Neural cell (in vitro differentiated cells): ENCODE results near the gene FLAD1. TPM values are rescaled to one million over a fixed set of nuclear protein-coding genes. Genes with fewer than 3 reads are reported as not detected.

ENCODE experiments used
- H2AFZ ChIP-seq: fragments of 200-600, 300-800 bp; sonication (generic), shearing (Covaris generic); 2 replicates; pipeline ENCODE4 v1.6.0; 2014; ENCODE audit warnings: low read depth, mild to moderate bottlenecking, antibody characterized with exemption, low read length, moderate library complexity
- H3F3A ChIP-seq: fragments of 200-600 bp; shearing (Covaris generic); 2 replicates; pipeline ENCODE4 v1.6.1; 2016; ENCODE audit warnings: mild to moderate bottlenecking, moderate library complexity, mixed read lengths, antibody characterized with exemption, low read length; ENCODE audit not compliant: insufficient read depth, poor library complexity, severe bottlenecking
- H3K27ac ChIP-seq: fragments of 200-600, 300-800 bp; sonication (generic), shearing (Covaris generic); 2 replicates; pipeline ENCODE4 v1.5.1; 2014; ENCODE audit warnings: mild to moderate bottlenecking, low read length, moderate library complexity
- H3K27me3 ChIP-seq: fragments of 300-800, 200-600 bp; sonication (generic), shearing (Covaris generic); 2 replicates; pipeline ENCODE4 v1.6.0; 2014; ENCODE audit warnings: mild to moderate bottlenecking, low read depth, low read length, moderate library complexity; ENCODE audit not compliant: insufficient read depth
- H3K36me3 ChIP-seq: fragments of 300-800, 200-600 bp; sonication (generic), shearing (Covaris generic); 2 replicates; pipeline ENCODE4 v1.5.1; 2014; ENCODE audit warnings: mild to moderate bottlenecking, antibody characterized with exemption, low read length, moderate library complexity; ENCODE audit not compliant: insufficient read depth
- H3K4me2 ChIP-seq: fragments of 300-800, 200-600 bp; sonication (generic), shearing (Covaris generic); 2 replicates; pipeline ENCODE4 v1.6.0; 2014; ENCODE audit warnings: mild to moderate bottlenecking, low read length
- H3K4me3 ChIP-seq: fragments of 300-800, 200-600 bp; sonication (generic), shearing (Covaris generic); 2 replicates; pipeline ENCODE4 v1.5.1; 2014; ENCODE audit warnings: mild to moderate bottlenecking, low read length, moderate library complexity
- H3K79me2 ChIP-seq: fragments of 200-600 bp; shearing (Covaris generic); replicated peaks from 2 replicates; pipeline ENCODE4 v1.6.0; 2014; ENCODE audit warnings: mild to moderate bottlenecking, low read length, moderate library complexity; ENCODE audit not compliant: insufficient read depth
- H3K9ac ChIP-seq: fragments of 300-800, 200-600 bp; sonication (generic), shearing (Covaris generic); 2 replicates; pipeline ENCODE4 v1.6.1; 2016; ENCODE audit warnings: mild to moderate bottlenecking, low read length, mixed read lengths
- H3K9me2 ChIP-seq: fragments of 200-600 bp; shearing (Covaris generic); 2 replicates; pipeline ENCODE4 v1.6.1; 2016; ENCODE audit warnings: mild to moderate bottlenecking, low read length, mixed read lengths; ENCODE audit not compliant: insufficient read depth
- H3K9me3 ChIP-seq: fragments of 200-600, 300-800 bp; sonication (generic), shearing (Covaris generic); 2 replicates; pipeline ENCODE4 v1.6.1; 2016; ENCODE audit warnings: mild to moderate bottlenecking, mixed run types, low read length, moderate library complexity, mixed read lengths
- H4K20me1 ChIP-seq: fragments of 200-600 bp; shearing (Covaris generic); 2 replicates; pipeline ENCODE4 v1.6.1; 2016; ENCODE audit warnings: mild to moderate bottlenecking, mixed run types; ENCODE audit not compliant: insufficient read depth
- EP300 ChIP-seq: fragments of 450-650 bp; conservative IDR thresholded peaks from 2 replicates; pipeline ENCODE4 v1.6.1; 2014; ENCODE audit warnings: antibody characterized with exemption, mild to moderate bottlenecking, moderate library complexity; ENCODE audit not compliant: poor library complexity, severe bottlenecking
- EZH2 ChIP-seq: fragments of 200-600, 300-800 bp; shearing (Covaris generic), sonication (generic); IDR thresholded peaks from 2 replicates; pipeline ENCODE4 v1.6.1; 2014; ENCODE audit warnings: antibody characterized with exemption, low read length, borderline replicate concordance, mild to moderate bottlenecking; ENCODE audit not compliant: insufficient read depth, poor library complexity, severe bottlenecking
- MXI1 ChIP-seq: fragments of 450-650 bp; conservative IDR thresholded peaks from 2 replicates; pipeline ENCODE4 v1.6.1; 2014; ENCODE audit warnings: antibody characterized with exemption, mild to moderate bottlenecking; ENCODE audit not compliant: poor library complexity, severe bottlenecking
- POLR2AphosphoS5 ChIP-seq: IDR thresholded peaks from 2 replicates; pipeline ENCODE4 v1.6.1; 2012
- RAD21 ChIP-seq: fragments of 450-650 bp; conservative IDR thresholded peaks from 2 replicates; pipeline ENCODE4 v1.6.1; 2014; ENCODE audit warnings: antibody characterized with exemption, mild to moderate bottlenecking, moderate library complexity
- REST ChIP-seq: IDR thresholded peaks from 2 replicates; pipeline ENCODE4 v1.6.1; 2012; ENCODE audit warnings: borderline replicate concordance
- SMC3 ChIP-seq: fragments of 450-650 bp; conservative IDR thresholded peaks from 2 replicates; pipeline ENCODE4 v1.6.1; 2014; ENCODE audit warnings: antibody characterized with exemption, mild to moderate bottlenecking, moderate library complexity; ENCODE audit not compliant: poor library complexity
- TAF1 ChIP-seq: IDR thresholded peaks from 2 replicates; pipeline ENCODE4 v1.6.1; 2012; ENCODE audit warnings: low read depth
- polyA plus RNA-seq: library from polyadenylated mRNA; depleted of rRNA; stranded (reverse); fragments of >200 nt; gene quantifications from 2 replicates; pipeline ENCODE4 v1.2.3, GENCODE V29; 2014
- TF ChIP-seq, protein P1 (sequence below): fragments of 450-650 bp; IDR thresholded peaks from 2 replicates; pipeline ENCODE4 v1.5.1; 2014; ENCODE audit warnings: antibody characterized with exemption, mild to moderate bottlenecking, moderate library complexity; ENCODE audit not compliant: poor library complexity, severe bottlenecking

The FLAD1 gene
- polyA plus RNA-seq, 1 donor from 2014 or later: 68.6 TPM

DNA sequence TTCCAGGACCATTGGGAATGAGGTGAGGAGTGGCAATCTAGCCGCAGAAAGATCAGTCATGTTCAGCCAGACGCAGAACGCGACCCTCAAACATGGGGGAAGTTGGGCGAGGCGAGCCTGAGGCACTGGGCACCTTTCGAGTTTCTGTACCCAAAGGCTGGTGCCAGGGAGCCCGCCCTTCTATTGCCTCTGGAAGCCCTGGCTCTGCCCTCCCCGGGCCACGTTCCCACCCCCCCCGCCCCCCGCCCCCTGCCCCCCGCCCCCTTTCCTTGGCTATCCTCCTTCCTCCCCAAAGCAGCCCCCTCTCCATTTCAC is 17.2 kb downstream of the FLAD1 start:
- Histone ChIP-seq H4K20me1 (no peaks in the 10 kb centered on the region), H3K27ac (peak overlapping the region; percentile 47), H3K79me2 (no peaks in the 10 kb centered on the region), H3K9me3 (no peaks in the 10 kb centered on the region), H3K36me3 (no peaks in the 10 kb centered on the region), H3K27me3 (peaks cover 9% of the 10 kb centered on the region), H3K9ac (peak overlapping the region; percentile 66), H3K4me2 (peak overlapping the region; percentile 94), H3F3A (peaks cover 3% of the 10 kb centered on the region), H3K9me2 (no peaks in the 10 kb centered on the region), H2AFZ (peak overlapping the region; percentile 45), H3K4me3 (peak overlapping the region; percentile 79)
- no peak for TF ChIP-seq TAF1
- TF ChIP-seq EP300: no peak
- TF ChIP-seq EZH2: no peak
- TF ChIP-seq SMC3: no peak
- TF ChIP-seq, protein P1, sequence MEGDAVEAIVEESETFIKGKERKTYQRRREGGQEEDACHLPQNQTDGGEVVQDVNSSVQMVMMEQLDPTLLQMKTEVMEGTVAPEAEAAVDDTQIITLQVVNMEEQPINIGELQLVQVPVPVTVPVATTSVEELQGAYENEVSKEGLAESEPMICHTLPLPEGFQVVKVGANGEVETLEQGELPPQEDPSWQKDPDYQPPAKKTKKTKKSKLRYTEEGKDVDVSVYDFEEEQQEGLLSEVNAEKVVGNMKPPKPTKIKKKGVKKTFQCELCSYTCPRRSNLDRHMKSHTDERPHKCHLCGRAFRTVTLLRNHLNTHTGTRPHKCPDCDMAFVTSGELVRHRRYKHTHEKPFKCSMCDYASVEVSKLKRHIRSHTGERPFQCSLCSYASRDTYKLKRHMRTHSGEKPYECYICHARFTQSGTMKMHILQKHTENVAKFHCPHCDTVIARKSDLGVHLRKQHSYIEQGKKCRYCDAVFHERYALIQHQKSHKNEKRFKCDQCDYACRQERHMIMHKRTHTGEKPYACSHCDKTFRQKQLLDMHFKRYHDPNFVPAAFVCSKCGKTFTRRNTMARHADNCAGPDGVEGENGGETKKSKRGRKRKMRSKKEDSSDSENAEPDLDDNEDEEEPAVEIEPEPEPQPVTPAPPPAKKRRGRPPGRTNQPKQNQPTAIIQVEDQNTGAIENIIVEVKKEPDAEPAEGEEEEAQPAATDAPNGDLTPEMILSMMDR: no peak
- TF ChIP-seq MXI1: no peak
- TF ChIP-seq RAD21: no peak
- no peak for TF ChIP-seq POLR2AphosphoS5
- no peak for TF ChIP-seq REST

- H3K27ac ChIP-seq: peak overlapping the region; percentile 47
- H3K27me3 ChIP-seq: peaks cover 9% of the 10 kb centered on the region
- peaks cover 3% of the 10 kb centered on the region for H3F3A ChIP-seq
- peak overlapping the region; percentile 94 for H3K4me2 ChIP-seq
- no peaks in the 10 kb centered on the region for H3K9me3 ChIP-seq
- H4K20me1 ChIP-seq: no peaks in the 10 kb centered on the region
- peak; percentile 21 for TF ChIP-seq SMC3
- TF ChIP-seq EZH2: no peak
- TF ChIP-seq TAF1: no peak
- TF ChIP-seq, protein P1: peak; percentile 37
- TF ChIP-seq REST: peak; percentile 49
- peak; percentile 12 for TF ChIP-seq RAD21
- TF ChIP-seq POLR2AphosphoS5: peak; percentile 30
- TF ChIP-seq EP300: no peak
- peak; percentile 47 for TF ChIP-seq MXI1
- peak overlapping the region; percentile 45 for H2AFZ ChIP-seq
- no peaks in the 10 kb centered on the region for H3K9me2 ChIP-seq
- H3K79me2 ChIP-seq: no peaks in the 10 kb centered on the region
- H3K9ac ChIP-seq: peak overlapping the region; percentile 66
- H3K4me3 ChIP-seq: peak overlapping the region; percentile 79
- no peaks in the 10 kb centered on the region for H3K36me3 ChIP-seq
These were observed 17.7 kb downstream of the FLAD1 start for GRCh38 chr1:155000726-155001424.
